GM18508 (cell line): Measurements from ENCODE around the gene TIMP3.

Experiments
- ATAC-seq: cut with Tn5 transposase; IDR thresholded peaks from one replicate; pipeline ENCODE4 v1.9.1; 2021; ENCODE audit warnings: moderate number of reproducible peaks; ENCODE audit not compliant: insufficient read depth, unreplicated experiment

TIMP3 gene

DNA sequence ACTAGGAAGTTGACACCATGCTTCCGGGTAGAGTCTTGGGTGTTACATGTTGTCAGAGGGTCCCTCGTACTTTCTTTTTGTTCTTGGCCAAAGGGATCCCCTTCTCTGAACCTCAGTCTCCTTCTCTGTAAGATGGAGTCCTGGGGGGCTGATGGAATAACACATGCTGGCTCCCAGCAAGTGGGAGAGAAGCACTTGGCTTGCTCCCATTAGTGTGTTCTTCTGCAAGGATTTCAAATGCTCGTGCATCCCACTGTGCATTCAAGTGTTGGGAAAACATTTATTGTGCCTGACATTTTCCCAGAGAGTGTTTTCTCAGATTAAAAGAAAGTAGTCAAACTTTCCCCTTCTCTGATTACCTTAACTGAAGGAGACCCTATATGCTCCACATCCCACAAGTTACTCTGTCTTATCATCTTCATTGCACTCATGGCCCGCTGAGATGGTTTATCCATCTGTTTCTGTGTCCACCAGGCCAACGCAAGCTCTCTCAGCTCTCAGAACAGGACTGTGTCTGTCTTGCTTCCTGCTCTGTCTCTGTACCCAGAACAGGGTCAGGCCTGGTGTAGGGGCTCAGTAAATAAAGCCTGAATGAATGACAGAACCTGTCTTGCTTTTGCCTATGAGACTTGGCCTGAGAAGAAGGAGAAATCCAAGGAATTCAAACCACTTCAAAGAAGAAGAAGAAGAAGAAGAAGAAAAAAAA, 16.0 kb upstream of the TIMP3 start:
- ATAC-seq, result no peak

DNA sequence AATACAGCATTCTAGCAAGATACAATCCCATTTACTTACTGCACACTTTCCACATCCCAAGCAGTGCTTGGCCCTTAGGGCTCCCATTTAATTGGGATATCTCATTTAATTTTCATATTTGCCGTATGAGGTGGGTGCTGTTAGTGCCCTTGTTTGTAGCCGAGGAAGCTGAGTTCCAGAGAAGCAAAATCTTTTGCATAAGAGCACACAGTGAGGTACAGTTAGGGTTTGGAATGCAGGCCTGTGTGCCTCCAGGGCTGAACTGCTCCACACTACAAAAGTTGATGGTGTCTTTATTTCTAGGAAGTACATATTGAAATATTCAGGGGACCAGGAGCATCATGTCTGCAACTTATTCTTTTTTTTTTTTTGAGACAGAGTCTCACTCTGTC, 15.5 kb upstream of the TIMP3 start:
- no peak for ATAC-seq

DNA sequence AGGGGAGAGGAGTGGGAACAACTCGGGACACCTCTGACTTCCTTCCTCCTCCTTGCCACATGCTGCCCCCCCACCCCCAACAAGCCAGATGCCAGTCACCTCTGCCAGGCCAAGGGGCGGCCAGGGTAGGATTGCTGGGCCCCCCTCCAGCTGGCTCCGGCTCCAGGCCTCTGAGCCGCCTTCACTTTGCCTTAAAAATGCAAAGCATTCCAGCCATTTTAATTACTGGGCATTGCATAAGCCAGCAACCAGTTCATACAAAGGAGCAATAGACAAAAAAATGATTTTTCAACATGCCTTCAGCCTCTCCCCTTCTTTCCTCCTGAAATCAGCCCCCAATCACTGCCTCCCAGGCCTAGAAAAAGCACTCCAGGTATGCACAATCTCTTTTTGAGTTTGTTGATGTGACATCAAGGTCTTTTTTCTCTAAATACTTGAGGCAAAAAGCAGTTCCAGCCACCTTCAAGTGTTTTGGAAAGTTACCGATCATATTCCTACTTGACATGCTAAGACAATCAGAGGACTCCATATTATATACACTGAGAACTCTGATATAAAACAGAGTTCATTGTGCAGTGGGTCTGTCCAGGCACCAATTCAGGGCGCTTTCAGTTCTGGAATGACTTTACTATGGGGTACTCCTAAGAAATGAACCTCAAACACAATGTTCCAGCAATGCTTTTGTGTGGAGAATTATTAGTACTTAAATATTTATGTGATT, 12.4 kb upstream of the TIMP3 start:
- no peak for ATAC-seq

DNA sequence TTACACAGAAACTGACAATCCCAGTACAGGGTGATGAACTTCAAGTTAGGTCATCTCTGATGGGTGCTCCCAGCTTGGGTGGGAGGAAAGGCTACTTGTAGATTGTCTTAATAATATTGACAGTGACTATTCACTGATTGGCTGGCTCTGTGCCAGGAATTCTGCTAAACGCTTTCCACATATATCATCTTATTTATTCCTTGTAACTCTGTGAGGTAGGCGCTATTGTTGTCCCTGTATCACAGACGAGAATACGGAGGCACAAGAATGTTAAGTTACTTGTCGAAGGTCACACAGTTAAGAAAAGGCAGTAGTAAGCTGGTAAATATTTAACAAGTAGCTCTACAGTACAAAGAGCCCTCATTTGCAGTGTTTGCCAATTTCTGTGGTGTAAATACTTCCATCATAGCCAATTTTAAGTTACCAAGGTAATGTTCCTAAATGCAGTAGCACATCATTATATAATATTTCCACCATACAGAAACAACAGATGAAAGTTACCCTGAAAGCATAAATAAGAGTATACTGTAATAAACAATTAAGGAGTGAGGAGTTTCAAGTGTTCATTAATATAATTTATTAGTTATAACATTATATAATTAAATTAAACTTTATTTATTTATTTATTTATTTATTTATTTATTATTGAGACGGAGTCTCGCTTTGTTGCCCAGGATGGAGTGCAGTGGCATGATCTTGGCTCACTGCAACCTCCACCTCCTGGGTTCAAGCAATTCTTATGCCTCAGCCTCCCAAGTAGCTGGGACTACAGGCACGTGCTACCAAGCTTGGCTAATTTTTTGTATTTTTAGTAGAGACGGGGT, 11.5 kb upstream of the TIMP3 start:
- no peak for ATAC-seq

DNA sequence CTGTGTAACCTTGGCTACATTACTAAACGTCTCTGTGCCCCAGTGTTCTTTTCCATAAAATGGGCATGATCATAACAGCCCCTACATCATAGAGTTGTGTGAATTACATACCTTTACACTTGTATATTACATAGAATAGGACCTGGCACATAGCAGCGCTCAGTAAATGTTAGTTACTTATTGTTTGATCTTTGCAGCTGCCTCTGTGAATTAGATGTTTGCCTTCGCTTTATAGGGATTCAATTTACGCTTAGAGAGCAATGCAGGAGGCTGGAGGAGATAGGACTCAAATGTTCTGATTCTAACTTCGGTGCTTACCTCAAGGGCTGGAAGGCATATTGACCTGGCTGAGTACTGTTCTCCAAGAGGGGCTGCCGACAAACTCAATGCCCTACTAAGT, 10.4 kb upstream of the TIMP3 start:
- no peak for ATAC-seq

DNA sequence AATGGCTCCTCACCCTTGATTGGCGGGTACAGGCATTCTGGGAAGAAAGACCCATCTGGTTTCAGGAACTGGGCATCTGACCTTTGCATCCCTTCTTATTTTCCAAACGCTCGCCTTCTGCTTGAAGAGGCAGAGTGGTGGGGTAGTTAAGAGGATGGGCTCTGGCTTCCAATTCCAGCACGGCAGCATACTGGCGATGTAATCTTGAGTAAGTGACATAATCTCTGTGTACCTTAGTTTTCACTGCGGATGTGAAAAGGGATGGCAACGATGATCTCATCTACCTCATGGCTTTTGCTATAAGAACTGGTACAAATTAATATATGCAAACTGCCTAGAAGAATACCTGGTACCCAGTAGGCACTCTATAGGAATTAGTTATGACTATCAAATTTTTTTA, 10.0 kb upstream of the TIMP3 start:
- no peak for ATAC-seq

DNA sequence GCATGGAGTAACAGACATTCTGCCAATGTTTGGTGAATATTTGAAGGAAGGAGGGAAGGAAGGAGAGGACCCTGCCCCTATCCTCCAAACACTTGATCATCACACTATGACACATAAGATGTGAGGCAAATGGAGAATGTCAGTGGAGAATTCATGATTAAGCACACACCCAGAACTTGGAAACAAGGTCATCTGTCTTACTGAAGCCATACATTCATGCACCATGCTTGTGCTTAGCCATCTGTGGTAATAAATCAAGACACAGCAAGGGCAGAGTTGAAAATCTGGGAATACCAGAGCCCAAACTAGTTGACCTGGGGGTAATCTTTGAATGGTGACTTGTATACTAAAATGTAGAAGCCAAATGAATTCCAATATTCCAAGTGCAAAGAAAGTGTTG, 7.9 kb upstream of the TIMP3 start:
- no peak for ATAC-seq

DNA sequence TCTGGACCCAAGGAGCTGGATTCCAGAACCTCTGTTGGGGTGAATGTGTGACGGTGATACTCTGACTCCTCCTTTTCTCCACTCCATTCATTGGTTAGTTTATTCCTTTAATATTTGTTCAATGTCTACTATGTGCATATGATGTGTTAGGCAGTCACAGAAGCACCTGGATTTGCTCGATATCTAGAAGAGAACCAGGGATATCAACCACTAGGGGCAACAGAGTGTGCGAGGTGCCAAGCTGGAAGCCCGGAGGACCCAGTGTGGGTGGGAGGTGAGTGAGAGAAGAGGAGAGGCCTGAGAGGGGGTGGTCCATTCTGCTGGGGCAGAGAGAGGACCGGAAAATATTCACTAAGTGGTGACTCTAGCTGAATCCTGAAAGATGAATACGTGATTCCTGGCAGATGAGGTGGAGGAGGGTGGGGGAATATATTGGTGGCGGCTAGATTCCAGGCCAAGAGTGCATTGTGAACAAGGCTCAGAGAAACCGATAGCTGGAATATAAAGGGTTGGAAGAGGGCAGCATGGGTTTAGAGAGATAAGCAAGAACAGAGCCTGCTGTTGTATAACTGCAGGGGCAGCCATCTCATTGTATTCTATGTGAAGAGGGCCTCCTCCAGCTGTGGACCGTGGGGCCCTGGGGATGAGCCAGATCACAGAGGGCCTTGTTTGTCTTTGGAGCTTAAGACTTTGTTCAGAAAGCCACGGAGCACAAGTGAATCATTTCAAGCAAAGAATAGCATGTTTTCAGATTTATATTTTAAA, 6.9 kb upstream of the TIMP3 start:
- ATAC-seq, result no peak

DNA sequence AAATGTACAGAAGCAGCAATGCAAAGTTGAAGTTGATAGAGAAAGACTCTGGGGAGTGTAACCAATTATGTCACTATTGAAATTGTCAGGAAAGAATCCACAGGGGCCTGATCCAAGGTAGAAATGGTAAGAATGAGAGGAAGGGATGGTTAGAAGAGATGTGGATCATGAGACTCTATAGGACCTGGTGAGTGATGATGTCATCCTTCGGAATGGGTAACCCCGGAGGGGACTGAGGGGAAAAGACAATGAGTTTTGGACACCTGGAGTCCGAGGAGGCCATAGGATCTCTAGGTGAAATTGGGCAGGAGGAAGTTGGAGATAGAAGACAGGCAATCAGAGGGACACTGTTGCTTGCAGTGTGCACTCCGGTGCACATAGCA, 6.3 kb upstream of the TIMP3 start:
- no peak for ATAC-seq

DNA sequence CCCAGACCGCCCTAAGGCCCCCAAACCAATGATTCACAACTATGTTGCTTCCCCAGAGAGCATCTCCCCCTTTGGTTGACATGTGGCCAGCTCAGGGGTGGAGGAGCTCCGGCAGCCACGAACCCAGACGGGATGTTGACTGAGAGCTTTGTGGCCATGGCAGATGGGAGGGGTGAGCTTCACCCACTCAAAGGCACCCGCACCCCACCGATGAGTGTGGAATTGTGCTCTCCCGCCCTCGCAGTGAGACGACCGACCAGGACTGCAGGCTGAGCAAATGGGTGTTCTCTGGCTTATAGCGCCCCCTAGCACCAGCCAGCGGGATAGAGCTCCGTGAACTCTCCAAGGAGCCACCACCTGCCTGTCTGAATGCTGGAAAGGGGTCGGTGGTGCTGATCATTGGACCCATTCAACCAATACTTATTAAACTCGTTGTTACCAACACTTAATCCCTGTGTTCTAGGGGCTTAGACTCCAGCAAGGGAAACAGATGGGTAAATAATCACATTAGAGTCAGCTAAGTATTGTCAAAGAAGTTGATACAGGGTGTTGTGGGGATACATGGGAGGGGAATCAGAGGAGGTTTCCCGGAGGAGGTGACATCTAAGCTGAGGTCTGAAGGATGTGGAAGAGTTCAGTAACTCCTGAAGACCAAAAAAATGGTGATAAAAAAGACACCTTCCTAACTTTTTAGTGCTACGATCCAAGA, 4.5 kb upstream of the TIMP3 start:
- no peak for ATAC-seq

DNA sequence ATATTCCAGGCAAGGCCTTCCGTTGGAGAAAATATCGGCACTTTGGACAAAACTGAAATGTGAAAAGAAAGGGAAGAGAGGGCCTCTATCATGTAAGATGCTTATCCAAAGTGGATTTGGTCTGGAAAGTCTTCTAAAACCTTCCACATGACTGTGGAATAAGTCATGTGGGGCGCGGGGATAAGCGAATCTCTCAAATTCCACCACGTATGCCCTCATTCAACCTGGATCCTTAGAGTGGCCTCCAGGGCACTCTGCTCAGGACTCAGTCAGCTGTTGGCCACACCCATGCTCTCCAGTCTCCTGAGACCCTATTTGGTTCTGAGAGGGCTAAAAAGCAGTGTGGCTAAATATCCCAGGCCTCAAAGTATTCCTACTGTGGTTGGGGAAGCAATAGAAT, 2.0 kb upstream of the TIMP3 start:
- ATAC-seq, result no peak

DNA sequence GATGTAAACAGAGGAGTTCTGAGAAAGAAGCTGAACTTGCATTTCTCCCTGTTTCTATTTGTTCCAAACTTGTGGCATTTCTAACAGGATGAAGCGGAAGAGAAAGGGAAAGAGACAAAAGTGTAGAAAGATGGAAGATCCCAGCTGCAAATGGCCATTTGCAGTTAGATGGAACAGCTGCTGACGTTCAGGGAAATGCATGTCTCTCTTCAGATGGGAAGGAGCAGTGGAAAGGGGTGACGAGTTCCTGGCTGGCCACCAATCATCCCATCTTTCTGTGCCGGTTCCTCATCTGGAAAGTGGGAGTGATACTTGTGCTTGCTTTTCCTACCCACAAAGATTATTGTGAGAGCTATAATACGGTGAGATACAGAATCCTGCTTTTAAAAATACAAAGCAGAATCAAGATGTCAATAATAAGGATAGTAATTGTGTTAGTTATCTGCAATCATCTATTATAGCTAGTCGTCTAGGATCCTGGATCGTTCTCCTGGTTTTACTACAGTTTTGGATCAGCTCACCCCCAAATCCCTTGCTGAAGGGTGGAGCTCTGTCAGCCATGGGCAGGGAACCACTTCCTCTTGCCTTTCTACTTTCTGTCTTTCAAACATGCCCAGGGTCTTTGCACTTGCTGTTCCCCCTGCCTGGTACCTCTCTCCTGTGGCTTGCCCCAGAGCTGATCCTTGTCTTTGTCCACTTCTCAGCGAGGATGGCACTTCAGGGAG, 1.2 kb upstream of the TIMP3 start:
- no peak for ATAC-seq

DNA sequence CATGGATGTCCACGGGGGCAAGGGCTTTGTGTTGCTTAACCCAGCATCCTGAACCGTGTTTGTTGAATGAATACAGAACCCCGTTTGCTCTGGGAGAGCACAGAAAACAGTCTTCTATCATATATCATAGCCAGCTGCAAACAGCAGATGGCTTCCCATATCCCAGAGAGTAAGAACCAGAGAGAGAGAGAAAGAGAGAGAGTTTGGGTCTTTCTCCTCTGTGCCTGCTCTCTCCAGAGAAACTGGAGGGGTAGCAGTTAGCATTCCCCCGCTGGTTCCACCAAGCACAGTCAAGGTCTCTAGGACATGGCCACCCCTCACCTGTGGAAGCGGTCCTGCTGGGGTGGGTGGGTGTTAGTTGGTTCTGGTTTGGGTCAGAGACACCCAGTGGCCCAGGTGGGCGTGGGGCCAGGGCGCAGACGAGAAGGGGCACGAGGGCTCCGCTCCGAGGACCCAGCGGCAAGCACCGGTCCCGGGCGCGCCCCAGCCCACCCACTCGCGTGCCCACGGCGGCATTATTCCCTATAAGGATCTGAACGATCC, 440 bp upstream of the TIMP3 start:
- ATAC-seq, result no peak

DNA sequence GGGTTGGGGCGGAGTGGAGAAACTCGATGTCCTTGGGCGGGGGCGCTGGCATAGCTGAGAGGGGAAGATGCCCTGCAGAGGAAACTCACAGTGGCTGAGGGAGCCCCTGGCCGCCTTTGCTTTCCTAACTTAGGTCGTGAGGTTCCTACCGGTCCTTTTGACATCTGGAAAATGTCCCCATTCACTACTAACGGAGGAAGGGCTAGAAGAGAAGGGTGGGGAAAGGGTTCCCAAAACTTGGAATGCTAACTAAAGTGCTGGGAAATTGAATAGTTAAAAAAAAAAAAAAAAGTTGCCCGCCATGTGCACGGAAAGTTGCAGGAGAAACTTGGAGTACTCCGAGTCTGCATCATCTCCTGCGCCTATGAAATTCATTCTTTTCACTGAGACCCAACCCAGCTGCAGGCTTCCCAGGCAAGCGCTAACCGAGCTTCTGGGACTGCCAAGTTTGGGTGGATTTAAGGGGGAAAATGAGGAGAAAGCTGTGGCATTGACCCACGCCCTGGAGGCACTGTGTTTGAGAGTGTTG, 796 bp downstream of the TIMP3 start:
- no peak for ATAC-seq

DNA sequence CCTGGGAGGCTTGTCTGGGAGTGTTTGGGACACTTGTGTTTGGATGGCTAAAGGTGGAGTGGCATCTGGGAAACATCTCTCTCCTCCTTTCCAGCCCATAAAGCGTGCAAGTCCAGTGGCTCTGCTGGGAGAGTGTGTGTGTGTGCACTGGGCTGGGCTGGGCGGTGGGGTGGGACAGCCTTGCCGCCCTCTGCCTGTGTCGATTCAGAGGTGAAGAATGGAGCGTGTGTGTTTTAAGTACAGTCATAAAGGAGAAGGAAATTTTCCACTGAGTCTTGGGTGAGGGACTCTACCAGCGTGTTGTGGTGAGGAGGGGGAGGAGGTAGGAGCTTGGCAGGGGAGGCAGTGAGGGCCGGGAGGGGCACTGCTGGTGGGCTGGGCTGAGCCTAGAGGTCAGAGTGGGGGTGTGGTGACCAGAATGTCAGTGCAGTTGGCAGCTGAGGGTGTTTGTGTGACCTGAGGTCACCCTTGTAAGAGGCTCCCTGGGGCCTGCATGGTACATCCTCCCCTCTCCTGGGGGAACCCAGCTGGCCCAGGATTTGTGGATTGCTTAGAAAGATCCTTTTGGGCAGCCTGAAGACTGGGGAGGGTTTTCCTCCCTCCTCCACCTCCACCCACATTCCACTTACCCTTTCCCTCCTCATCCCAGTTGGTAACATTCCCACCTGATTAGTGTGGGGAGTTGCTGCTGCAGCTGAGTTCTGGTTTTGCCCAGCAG, 1.7 kb downstream of the TIMP3 start:
- no peak for ATAC-seq

DNA sequence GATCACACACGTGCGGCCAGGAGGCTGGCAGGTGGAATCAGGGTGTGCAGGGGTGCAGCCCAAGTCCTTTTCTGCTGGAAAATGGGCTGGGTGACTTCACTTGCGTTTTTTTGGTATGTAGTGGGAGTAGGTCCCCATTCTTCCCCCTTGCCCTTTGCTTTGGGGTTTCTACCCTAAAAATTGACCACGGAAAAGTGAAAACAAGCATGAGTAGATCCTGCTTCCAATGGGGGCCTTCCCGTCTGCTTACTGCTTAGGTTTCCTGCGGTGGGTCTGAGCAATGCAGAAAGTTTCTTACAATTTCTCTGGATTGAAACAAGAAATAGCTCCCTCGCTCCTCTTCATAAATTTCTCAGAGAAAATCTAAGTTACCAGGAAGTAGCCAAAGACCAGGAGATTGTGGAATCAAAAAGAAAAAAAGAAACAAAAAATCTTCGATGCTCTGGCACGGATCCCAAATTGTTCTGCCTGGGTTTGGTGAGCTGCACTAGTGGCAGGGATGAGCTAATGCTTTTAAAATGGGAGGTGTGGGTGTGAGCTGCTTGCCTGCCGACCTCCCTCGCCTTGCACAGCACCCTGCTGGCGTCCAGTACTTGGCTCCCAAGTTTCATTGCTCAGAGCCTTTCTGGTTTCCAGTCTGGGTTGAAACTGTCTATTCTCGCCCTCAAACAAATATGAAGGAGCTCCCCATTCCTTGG, 2.4 kb downstream of the TIMP3 start:
- no peak for ATAC-seq

DNA sequence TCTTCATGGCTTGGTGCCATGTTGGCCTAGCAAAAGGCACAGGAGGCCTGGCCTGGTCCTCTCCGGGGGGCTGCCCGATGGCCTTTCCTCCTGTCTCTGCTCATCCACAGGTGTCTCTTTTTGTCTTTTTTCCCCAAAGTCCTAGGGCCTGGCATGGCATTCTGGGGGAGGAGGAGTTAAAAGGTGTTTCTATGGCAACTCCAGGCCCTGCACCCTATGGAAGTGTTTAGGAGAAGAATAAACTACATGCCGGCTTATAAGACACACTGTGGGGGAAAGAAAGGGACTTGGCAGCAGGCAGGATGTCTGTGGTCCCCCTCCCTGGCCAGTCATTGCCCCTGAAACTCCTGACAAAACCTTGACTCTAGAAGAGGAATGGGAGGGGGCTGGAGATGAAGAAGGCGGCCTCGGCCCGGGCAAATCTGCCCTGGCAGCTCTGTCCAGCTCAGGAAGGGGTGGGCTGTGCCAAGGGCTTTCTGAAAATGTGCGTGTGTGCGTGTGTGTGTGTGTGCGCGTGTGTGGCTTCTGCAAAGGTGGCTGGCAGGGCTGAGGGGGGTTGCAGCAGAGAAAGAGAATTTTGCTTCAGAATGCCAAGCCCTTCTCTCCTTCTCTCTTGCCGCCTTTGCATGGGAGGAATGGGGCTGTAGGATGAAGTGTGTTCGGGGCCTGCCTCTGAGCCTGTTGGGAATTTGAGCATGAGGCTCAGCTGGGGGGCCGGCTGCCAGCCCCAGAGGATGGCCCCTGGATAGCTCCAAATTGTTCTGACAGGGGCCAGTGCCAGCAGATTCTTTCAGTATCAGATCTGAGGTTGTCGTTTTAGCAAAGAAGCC, 3.2 kb downstream of the TIMP3 start:
- ATAC-seq, result no peak
